Mucosa of rectum (tissue), 2 donors: Measurements from ENCODE around the gene CXXC5.

Experiments used
- H3K27ac ChIP-seq, 2 donors: one replicate each; pipeline ENCODE4 v1.7.0; 2013; ENCODE audit warnings: inconsistent platforms in 2 of 2, low read depth in 2 of 2, low read length in 2 of 2
- H3K27me3 ChIP-seq, 2 donors: one replicate each; pipeline ENCODE4 v1.7.0; 2013; ENCODE audit warnings: low read length in 2 of 2; ENCODE audit not compliant: control insufficient read depth in 2 of 2, insufficient read depth in 2 of 2
- H3K36me3 ChIP-seq, 2 donors: one replicate each; pipeline ENCODE4 v1.7.0; 2013; ENCODE audit warnings: low read length in 2 of 2; ENCODE audit not compliant: control insufficient read depth in 2 of 2, insufficient read depth in 2 of 2
- H3K4me1 ChIP-seq, 2 donors: one replicate each; pipeline ENCODE4 v1.7.0; 2013; ENCODE audit warnings: low read length in 2 of 2, mild to moderate bottlenecking in 1 of 2; ENCODE audit not compliant: control insufficient read depth in 2 of 2, insufficient read depth in 2 of 2
- H3K4me3 ChIP-seq, 2 donors: one replicate each; pipeline ENCODE4 v1.7.0; 2013; ENCODE audit warnings: low read length in 2 of 2
- H3K9ac ChIP-seq, 2 donors: one replicate each; pipeline ENCODE4 v1.7.0; 2013; ENCODE audit warnings: low read length in 2 of 2, low read depth in 1 of 2, mild to moderate bottlenecking in 1 of 2
- H3K9me3 ChIP-seq, 2 donors: one replicate each; pipeline ENCODE4 v1.7.0; 2013; ENCODE audit warnings: low read length in 2 of 2; ENCODE audit not compliant: control insufficient read depth in 2 of 2
- donor health status: healthy.
- donor health status: Normal muscosa, but diverticular disease.

CXXC5 gene

DNA sequence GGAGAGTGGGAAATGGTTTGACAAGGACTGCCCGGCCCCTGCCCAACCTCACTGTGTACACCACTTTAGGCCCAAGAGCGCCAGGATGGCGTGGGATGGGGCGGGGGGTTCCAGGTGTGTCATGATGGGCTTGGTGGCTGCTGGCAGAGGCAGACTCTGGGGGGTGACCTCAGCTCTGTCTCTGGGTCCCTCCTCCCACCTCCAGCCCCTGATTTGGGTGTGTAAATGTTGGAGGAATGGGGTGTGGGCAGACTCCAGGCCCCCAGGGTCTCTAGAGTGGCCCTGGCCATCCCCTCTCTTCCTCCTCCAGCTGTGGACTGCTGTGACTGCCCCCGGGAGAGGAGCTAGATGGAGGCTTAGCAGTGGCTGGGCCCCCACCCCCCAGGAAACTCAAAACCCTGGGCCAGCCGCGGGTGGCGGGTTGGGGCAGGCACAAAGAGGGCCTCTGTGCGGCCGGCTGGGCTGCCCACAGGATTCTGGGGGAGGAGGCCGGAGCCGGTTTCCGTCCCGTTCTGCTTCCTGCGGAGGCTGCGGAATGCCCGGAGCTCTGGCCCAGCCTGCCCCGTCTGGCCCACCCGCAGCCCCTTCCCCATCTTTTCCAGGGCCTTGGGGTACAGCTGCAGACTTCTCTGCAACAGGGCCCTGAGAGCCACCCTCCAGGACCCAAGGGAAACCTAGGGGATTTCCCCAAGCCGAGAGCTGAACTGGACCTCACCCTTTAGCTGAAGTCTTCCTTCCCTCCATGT, 23.1 kb downstream of the CXXC5 start:
- Histone ChIP-seq H3K36me3 (no peaks in the 10 kb centered on the region), H3K9me3 (no peaks in the 10 kb centered on the region), H3K27me3 (no peaks in the 10 kb centered on the region), H3K4me1 (peaks cover 27 to 42% of the 10 kb centered on the region in 2 donors), H3K9ac (peak overlapping the region in 1 of 2 donors; percentile 28), H3K4me3 (no peak overlapping the region), H3K27ac (peak overlapping the region; percentile 38 to 79)

GRCh38 chr5:139675213-139675612, 27.1 kb downstream of the CXXC5 start:
- no peak overlapping the region for H3K27ac ChIP-seq
- H3K36me3 ChIP-seq: peaks cover 0 to 2% of the 10 kb centered on the region in 2 donors
- H3K27me3 ChIP-seq: no peaks in the 10 kb centered on the region
- no peak overlapping the region for H3K4me3 ChIP-seq
- no peaks in the 10 kb centered on the region for H3K9me3 ChIP-seq
- no peak overlapping the region for H3K9ac ChIP-seq
- peaks cover 16 to 21% of the 10 kb centered on the region in 2 donors for H3K4me1 ChIP-seq

DNA sequence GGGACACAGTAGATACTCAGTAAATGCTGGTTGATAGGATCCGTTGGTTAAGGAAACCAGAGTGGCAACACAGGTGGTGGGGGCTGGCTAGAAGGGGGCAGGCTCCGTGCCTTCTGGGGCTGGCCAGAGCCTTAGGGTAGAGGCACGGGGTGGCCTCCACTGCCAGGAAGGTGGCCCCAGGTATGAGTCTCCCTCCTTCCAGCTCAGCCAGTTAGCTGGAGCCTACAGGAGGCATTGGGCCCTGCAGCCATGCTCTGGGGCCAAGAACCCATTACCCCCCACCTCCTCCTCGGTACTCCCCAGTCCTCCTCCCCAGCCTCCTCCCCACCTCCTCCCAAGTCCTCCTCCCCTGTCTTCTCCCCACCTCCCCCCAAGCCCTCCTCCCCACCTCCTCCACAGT, 27.7 kb downstream of the CXXC5 start:
- H3K27ac ChIP-seq: no peak overlapping the region
- no peak overlapping the region for H3K9ac ChIP-seq
- H3K9me3 ChIP-seq: no peaks in the 10 kb centered on the region
- H3K27me3 ChIP-seq: no peaks in the 10 kb centered on the region
- peaks cover 10 to 16% of the 10 kb centered on the region in 2 donors for H3K4me1 ChIP-seq
- H3K4me3 ChIP-seq: no peak overlapping the region
- H3K36me3 ChIP-seq: peaks cover under 1 to 4% of the 10 kb centered on the region in 2 donors

GRCh38 chr5:139676406-139676805, 28.3 kb downstream of the CXXC5 start:
- peaks cover 7 to 12% of the 10 kb centered on the region in 2 donors for H3K4me1 ChIP-seq
- H3K27ac ChIP-seq: no peak overlapping the region
- H3K9ac ChIP-seq: no peak overlapping the region
- H3K4me3 ChIP-seq: no peak overlapping the region
- H3K27me3 ChIP-seq: no peaks in the 10 kb centered on the region
- peaks cover 5 to 9% of the 10 kb centered on the region in 2 donors for H3K36me3 ChIP-seq
- no peaks in the 10 kb centered on the region for H3K9me3 ChIP-seq

DNA sequence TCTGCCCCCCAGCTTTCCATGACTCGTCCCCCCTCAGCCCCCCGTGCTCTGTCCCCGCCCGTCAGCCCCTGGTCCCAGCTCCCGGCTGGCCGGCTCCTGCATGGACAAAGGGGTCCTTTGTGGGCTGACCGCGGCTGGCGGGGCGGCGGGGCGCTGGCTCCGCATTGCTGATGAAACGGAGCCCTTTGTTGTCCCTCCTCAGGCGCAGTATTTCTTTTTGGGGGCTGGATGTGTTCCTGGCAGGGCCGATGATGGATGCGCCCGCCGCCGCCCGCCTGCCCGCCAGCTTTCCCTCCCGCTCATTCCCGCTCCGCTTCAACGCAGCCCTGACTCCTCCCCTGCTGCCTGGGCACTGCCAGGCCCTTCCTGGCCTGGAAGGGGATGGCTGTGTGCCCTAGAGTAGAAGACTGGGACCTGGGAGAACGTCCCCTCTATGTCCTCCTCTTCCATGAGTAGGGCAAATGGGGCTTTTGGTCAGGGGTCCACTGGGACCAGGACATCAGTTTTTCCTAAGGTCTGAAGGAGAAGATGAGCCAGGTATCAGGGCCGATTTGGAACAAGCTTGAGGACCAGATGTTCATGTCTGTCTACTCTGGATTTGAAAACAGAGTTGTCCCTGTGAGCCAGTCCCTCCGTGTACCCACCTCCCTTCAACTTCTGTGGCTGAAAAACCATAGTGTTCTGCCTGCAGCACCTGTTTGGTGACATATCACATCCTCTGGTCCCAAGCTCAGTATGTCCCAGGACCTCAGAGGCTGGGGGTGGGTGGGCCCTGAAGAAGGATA, 29.0 kb downstream of the CXXC5 start:
- H3K9ac ChIP-seq: no peak overlapping the region

DNA sequence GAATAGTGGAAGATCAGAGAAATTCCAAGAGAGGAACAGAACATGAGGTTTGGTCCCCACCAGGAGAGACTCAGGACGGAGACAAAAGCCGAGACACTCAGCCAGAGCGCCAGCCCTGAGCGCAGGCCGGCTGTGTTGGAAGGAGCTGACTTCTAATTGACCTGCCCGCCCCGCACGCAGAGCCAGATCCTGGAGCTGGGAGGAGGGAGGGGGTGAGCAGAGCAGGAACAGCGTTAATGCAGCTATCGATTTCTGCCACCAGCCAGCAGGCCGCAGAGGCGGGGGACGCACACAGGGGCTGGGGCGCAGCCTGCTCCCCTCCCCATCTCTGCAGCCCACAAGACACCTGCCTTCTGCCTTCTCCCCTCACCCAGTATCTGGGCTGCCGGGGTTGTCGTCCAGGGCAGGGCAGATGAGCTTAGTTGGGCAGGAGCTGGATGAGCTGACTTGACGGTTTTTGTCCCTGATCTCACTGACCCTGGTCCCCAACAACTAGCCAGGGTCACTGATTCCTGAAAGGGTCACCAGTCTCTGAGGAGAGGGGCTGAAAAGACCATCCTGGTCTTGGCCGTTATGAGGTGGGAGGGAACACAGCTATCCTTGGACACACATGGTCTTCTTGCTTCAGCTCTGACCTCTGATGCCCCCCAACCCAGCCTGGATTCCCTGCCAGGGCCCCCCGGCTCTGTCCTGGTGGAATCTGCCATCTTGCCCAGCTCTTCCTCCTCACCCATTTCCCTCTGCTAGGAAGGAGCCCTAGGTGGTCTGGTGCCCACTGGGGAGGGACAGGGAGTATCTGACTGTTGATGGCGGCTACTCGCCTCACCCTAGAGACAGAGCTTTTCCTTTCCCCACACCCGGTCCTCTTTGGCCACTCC, 29.8 kb downstream of the CXXC5 start:
- no peaks in the 10 kb centered on the region for H3K9me3 ChIP-seq
- H3K4me1 ChIP-seq: peaks cover 3 to 5% of the 10 kb centered on the region in 2 donors
- peaks cover 13 to 15% of the 10 kb centered on the region in 2 donors for H3K36me3 ChIP-seq
- H3K9ac ChIP-seq: no peak overlapping the region
- no peaks in the 10 kb centered on the region for H3K27me3 ChIP-seq
- no peak overlapping the region for H3K27ac ChIP-seq
- H3K4me3 ChIP-seq: no peak overlapping the region

More for the DNA sequence above, 29.0 kb downstream of the CXXC5 start:
- Histone ChIP-seq H3K27me3 (no peaks in the 10 kb centered on the region), H3K4me1 (peaks cover 3 to 7% of the 10 kb centered on the region in 2 donors), H3K9me3 (no peaks in the 10 kb centered on the region), H3K27ac (no peak overlapping the region), H3K36me3 (peaks cover 10 to 13% of the 10 kb centered on the region in 2 donors), H3K4me3 (no peak overlapping the region)

DNA sequence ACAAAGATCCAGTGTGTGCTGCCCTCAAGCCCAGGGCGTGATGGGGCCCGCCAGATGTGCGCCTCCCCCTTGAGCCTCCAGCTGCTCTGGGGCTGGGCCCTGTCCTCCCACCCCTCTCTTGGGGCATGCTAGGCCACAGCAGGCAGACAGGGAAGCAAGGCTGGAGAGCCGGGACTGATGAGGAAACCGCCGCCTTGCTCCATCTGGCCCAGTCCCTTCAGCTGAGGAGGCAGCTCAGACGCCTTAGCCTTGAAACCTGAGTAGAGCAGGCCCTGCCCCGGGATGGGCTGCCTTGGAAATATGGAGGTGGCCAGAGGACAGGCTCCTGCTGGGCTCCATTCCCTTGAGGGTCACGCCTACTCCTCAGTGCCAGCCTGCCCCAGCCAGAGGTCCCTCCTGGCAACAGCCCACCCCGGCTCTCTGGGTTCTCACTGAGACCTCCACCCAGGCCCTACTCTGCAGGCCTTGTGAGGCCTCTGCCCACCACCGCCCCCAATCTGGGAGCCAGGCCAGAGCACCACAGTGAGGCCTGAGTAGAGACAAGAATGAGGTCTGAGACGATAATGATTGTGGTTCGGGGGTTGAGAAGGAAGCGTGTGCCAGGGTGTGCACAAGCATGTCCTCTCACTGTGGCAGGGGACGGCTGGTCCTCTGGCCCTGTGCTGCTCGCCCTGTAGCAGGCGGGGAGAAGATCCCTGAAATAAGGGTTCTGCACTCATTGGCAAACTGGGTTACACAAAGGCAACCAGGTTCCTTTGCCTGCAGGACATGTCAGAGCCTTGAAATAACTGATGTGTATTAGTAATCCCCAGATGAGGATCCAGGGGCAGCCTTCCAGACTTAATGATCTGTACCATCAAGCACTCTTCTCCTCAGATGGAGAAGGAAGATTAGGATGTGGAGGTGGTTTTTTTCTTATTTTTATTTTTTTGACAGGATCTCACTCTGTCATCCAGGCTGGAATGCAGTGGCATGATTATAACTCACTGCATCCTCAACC, 30.9 kb downstream of the CXXC5 start:
- Histone ChIP-seq H3K4me3 (no peak overlapping the region), H3K27ac (no peak overlapping the region), H3K4me1 (peaks cover 3% of the 10 kb centered on the region in 2 donors), H3K9ac (no peak overlapping the region), H3K36me3 (peaks cover 23 to 24% of the 10 kb centered on the region in 2 donors), H3K9me3 (no peaks in the 10 kb centered on the region), H3K27me3 (no peaks in the 10 kb centered on the region)

GRCh38 chr5:139680368-139681111, 32.4 kb downstream of the CXXC5 start:
- Histone ChIP-seq H3K4me1 (peaks cover 0 to 3% of the 10 kb centered on the region in 2 donors), H3K36me3 (peaks cover 25 to 27% of the 10 kb centered on the region in 2 donors), H3K4me3 (no peak overlapping the region), H3K27me3 (no peaks in the 10 kb centered on the region), H3K9ac (no peak overlapping the region), H3K27ac (no peak overlapping the region), H3K9me3 (no peaks in the 10 kb centered on the region)
